Middle frontal gyrus (tissue), 1 donor: ENCODE measurements around the gene BTBD8.

Experiments
- DNase-seq: peaks from one replicate; pipeline ENCODE4 v3.0.0-alpha.2; 2015; ENCODE audit warnings: low spot score; ENCODE audit errors: extremely low spot score

BTBD8 gene

GRCh38 chr1:92091625-92092024, 11.5 kb downstream of the BTBD8 start:
- no peak for DNase-seq

- DNase-seq = no peak
These were observed 13.9 kb downstream of the BTBD8 start for GRCh38 chr1:92094090-92094489.

- DNase-seq = no peak
These were observed 14.4 kb downstream of the BTBD8 start for GRCh38 chr1:92094595-92094994.

DNA sequence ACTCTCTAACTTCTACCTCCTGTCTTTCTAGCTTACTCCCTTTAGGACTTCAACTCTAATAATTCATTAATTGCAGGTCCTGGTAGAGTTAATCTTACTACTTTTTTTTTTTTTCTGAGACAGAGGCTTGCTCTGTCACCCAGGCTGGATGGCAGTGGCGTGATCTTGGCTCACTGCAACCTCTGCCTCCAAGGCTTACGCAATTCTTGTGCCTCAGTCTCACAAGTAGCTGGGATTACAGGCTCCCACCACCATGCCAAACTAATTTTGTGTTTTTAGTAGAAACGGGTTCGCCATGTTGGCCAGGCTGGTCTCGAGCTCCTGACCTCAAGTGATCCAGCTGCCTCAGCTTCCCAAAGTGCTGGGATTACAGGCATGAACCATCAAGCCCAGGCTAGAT, 15.7 kb downstream of the BTBD8 start:
- no peak for DNase-seq

- no peak for DNase-seq
These were observed 16.2 kb downstream of the BTBD8 start for GRCh38 chr1:92096317-92096716.

DNA sequence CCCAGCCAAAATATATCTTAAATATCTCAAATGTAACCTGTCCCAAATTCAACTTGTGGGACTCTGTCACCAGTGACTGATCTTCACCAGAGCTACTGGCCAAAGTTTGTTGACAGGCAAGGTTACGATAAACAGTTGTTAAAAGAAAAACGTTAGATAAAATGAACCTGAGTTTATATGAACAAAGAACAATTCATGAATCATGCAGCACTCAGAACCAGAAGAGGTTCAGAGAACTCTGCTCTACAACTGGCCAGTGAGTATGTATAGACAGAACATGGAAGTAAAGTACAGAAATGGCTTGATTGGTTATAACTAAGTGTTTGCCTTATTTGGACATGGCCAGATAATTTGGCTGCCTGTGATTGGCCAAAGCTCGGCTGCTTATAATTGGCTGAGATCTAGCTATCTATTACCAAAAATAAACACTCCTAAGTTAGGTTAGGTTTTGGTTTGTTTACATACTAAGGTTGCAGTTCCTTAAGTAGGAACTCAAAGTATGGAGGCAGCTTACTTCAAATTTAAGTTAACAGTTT, 25.5 kb downstream of the BTBD8 start:
- DNase-seq = no peak

GRCh38 chr1:92108631-92109030, 28.5 kb downstream of the BTBD8 start:
- DNase-seq = no peak

DNA sequence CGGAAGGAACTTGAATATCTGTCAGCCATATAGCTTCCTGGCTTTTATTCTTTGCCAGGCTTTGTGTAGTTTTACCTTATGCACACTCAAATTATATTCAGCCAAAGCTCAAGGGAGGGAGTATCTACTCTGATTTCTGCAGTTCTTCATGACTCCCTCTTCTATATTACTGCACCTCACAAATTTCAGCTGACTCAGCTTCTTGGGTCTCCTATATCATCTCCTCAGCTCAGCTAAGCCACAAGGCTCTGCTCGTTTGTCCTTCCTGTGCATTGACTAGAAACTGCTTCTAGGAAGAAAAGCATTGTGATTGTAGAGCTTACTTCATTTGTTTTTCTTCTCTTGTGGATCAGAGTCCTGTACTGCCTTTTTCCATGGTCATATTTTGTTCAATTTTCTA, 37.4 kb downstream of the BTBD8 start:
- no peak for DNase-seq

GRCh38 chr1:92118826-92119225, 38.7 kb downstream of the BTBD8 start:
- no peak for DNase-seq

DNA sequence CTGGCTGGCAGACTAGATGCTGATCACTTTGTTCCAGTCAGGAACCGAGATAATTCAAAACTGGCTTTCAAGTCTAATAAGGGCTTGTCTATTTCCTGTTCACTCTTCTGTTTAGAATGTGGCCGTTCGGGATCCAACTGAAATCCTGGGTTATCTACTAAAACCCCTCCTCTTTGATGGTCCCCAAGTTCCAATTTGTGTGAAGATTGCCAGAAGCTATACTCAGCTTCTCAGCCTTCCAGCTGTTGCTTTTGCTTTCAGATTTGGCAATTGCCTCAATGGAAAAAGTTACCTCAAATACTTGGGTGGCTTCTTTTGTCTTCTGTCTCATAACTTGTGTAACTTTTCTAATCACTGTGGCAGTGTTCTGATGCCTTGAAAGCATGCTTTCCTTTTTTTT, 43.7 kb downstream of the BTBD8 start:
- no peak for DNase-seq

DNA sequence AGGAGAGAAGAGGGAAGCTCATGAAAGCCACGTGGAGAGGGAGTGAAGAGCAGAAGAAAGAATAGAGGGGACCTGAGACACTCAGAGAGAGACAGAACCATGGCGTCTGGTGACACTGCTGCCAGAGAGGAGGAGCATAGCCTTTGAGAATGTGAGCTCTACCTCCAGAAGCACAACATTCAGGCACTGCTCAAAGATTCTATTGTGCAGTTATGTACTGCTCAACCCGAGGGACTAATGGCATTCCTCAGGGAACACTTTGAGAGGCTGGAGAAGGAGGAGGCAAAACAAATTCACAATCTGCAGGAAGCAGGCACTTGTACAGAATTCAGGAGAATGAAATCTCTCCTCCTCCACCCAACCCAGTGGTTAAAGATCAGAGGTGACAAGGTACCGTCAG, 45.1 kb downstream of the BTBD8 start:
- DNase-seq = no peak

- no peak for DNase-seq
These were observed 45.9 kb downstream of the BTBD8 start for GRCh38 chr1:92126088-92126487.

- DNase-seq = no peak
These were observed 54.2 kb downstream of the BTBD8 start for GRCh38 chr1:92134331-92134730.

GRCh38 chr1:92136341-92136740, 56.2 kb downstream of the BTBD8 start:
- DNase-seq = no peak

DNA sequence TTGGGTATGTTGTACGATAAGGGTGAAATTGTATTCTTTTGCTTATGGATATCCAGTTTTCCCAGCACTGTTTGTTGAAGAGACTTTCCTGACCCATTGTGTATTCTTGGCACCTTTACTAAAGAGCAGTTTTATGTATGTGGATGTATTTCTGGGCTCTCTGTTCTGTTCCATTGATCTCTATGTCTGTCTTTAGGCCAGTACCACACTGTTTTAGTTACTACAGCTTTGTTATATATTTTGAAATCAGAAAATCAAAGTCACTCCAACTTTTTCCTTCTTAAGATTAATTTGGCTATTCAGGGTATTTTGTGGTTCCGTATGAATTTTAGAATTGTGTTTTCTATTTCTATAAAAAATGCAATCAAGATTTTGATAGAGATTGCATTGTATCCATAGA, 74.8 kb downstream of the BTBD8 start:
- no peak for DNase-seq

DNA sequence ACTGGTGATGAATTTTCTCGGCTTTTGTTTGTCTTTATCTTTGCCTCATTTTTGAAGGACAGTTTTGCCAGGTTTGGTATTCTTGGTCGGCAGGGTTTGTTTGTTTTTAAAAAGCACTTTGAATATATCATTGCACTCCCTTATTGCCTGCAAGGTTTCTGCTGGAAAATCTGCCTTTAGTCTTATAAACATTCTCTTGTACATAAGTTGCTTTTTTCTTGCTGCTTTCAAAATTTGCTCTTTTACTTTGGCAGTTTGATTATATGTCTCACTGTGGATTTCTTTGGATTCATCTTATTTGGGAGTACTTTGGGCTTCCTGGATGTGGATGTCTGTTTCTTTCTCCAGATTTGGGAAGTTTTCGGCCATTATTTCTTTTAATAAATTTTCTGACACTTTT, 79.4 kb downstream of the BTBD8 start:
- DNase-seq = no peak

DNA sequence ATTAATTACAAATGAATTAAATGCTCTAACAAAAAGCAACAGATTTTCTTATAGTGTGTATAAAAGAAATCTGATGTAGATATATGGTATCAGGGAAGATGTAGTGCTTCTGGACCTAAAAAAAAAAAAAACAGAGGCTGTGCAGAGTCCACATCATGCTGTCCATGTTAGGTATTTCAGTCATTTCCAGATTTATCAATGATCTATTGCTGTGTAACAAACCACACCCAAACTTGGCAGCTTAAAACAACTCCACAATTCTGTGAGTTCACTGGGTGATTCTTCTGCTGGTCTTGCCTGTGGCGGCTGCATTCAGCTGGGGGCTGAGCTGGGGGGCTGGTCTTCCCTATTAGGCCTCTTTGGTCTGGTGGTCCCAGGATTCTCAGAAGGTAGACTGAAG, 85.2 kb downstream of the BTBD8 start:
- no peak for DNase-seq

DNA sequence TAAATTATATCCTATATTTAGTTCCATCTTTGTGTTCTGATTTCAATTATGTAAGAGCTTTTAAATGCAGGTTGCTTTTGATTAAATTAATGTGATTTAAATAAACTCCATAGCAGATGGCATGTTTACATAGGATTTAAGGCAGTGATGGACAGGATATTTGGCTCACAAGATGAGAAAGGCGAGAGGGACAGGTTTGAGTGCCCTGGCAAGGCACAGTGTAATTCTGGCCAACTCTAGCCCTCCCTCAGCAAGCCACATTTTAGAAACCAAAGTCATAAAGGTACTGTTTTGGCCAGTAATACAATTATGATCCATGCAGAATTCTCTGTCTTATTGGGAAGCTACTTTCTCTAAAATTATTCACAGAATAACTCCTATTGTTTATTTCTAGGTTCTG, 87.0 kb downstream of the BTBD8 start:
- DNase-seq = no peak

DNA sequence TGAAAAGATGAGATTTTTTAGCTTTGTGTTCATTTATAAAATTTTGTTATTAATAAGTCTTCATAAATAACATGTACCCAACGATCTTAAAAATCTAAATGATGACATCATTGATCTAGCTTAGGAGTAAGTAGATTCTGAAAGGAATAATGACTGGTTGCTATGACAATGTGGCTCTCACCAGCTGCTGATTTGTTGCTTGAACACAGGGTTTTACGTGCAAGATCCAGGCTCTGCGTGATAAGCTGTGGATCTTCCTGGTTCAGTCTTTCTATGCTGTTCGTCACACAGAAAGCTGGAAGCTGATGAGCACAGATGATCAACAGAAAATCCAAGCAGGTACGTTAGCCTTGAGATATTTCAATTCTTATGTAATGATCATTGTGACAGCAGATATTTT, 88.5 kb downstream of the BTBD8 start:
- DNase-seq = peak; percentile 62

DNA sequence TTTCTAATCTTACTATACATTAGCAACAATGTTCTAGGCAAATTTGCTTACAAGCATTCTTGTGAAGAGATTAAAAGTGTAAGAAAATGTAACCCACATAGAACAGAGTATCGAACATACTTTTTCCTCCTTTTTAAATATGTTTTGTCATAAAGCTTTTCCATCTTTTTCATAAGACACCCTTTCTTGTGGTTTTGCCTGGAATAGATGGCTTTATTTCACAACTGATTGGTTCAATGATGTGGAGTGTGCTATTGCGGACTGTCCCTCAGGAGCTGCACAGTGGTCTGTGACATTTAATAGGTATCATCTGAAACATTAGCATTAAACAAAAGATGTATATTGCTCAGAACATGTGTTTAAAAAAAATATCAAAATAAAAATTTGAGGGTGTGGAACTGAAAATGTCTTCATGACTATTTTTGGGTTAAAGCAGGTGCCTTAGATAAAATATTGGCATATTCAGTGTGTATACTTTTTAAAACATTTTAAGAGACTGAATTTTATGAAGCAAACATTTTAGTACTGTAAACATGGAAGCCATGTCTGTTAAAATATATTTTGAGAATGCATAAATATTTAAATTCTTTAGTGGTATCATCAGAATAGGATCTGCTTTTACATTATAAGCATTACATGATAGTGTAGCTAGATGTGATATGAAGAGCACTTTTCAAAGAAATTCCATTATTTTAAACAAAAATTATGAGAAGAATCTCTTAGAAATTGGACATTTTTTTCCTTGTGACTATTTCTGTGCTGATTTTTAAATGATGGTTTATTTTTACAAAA, 89.3 kb downstream of the BTBD8 start:
- no peak for DNase-seq

- DNase-seq = no peak
These were observed 104.5 kb downstream of the BTBD8 start for GRCh38 chr1:92184632-92185031.

GRCh38 chr1:92186081-92186480, 105.9 kb downstream of the BTBD8 start:
- no peak for DNase-seq
